Tongue (tissue), 2 donors: Measurements from ENCODE around the gene SLCO1B3. TPM values are rescaled to one million over a fixed set of nuclear protein-coding genes. Genes with fewer than 3 reads are reported as not detected.
"Not testable (repeated sequence)": the region's sequence is repeated elsewhere in the genome, so short reads cannot be mapped to it uniquely, and the experiment has no call there.

Experiments used
- DNase-seq: peaks from one replicate; pipeline ENCODE4 v3.0.0-alpha.2; 2015
- total RNA-seq: library from RNA; depleted of rRNA; stranded (reverse); fragments of >200 nt; gene quantifications from one replicate; pipeline ENCODE4 v1.2.3, GENCODE V29; 2014

The SLCO1B3 gene, protein sequence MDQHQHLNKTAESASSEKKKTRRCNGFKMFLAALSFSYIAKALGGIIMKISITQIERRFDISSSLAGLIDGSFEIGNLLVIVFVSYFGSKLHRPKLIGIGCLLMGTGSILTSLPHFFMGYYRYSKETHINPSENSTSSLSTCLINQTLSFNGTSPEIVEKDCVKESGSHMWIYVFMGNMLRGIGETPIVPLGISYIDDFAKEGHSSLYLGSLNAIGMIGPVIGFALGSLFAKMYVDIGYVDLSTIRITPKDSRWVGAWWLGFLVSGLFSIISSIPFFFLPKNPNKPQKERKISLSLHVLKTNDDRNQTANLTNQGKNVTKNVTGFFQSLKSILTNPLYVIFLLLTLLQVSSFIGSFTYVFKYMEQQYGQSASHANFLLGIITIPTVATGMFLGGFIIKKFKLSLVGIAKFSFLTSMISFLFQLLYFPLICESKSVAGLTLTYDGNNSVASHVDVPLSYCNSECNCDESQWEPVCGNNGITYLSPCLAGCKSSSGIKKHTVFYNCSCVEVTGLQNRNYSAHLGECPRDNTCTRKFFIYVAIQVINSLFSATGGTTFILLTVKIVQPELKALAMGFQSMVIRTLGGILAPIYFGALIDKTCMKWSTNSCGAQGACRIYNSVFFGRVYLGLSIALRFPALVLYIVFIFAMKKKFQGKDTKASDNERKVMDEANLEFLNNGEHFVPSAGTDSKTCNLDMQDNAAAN
- total RNA-seq, result 0.10 TPM

DNA sequence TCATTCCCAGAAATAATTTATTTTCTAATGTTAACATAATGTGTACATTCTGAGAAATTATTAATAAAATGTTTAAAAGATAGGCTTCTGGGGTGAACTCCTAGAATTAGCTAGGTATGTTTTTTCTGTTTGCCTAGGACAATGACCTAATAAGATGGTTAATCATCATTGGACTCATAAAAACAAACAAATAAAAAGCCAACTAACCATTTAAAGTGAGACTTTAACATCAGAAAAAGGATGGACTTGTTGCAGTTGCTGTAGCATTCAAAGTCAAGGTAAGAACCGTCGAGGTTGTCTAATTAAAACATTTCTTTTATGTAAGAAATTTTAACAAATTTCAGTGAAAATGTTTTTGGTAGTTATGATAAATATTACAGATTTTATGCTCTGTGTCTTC lies at the start of gene SLCO1B3:
SLCO1B3 (plus strand) TSS at position 219 of the 400 bp plus-strand sequence. CDS start 5,034 bp downstream, outside the sequence.
- no peak for DNase-seq

DNA sequence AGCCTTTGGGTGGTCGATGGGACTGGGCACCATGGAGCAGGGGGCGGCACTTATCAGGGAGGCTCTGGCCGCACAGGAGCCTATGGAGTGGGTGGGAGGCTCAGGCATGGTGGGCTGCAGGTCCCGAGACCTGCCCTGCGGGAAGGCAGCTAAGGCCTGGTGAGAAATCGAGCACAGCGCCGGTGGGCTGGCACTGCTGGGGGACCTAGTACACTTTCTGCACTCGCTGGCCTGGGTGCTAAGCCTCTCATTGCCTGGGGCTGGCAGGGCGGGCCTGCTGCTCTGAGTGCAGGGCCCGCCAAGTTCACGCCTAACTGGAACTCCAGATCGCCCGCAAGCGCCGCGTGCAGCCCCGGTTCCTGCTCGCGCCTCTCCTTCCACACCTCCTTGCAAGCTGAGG lies 33.1 kb upstream of the SLCO1B3 start:
- DNase-seq, result no peak

DNA sequence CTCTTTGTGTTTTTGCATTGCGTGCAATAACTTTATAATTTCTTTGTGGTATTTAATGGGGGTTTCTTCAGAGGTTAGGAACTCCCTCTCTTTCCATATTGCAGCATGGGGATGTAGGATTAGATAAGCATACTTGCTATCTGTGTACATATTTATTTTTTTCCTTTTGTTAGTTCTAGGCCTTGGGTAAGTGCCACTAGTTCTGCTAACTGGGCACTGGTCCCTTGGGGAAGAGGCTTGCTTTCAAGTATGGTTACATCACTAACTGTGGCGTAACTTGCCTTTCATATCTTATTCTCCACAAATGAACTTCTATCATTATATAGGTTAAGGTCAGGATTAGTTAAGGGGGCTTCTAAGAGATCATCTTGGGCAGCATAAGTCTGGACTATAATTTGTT lies 31.5 kb upstream of the SLCO1B3 start:
- DNase-seq, result no peak

DNA sequence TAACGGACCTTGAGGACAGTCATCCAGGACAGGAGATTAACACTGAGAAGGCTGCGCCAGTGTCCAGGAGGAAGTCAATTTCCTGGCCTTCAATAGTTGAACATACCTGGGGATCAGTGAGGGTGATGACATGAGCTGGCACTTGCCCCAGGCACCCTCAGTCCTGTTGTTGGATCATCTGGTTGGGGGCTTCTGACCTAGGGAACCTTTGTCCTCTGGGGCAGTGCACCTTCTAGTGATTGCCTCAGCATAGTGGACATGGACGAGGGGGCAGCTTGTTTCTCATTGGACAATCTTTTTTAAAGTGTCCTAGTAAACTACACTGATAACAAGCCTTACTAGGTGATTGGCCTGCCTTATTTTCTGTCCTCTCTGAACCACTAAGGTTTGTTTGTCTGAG lies 30.5 kb upstream of the SLCO1B3 start:
- DNase-seq, result not testable (repeated sequence)

DNA sequence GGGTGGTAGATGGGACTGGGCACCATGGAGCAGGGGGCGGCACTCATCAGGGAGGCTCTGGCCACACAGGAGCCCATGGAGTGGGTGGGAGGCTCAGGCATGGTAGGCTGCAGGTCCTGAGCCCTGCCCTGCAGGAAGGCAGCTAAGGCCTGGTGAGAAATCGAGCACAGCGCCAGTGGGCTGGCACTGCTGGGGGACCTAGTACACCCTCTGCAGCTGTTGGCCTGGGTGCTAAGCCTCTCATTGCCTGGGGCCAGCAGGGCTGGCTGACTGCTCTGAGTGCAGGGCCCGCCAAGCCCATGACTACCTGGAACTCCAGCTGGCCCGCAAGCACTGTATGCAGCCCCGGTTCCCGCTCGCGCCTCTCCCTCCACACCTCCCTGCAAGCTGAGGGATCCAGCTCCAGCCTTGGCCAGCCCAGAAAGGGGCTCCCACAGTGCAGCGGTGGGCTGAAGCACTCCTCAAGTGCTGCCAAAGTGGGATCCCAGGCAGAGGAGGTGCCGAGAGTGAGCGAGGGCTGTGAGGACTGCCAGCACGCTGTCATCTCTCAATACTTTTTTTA lies 26.6 kb upstream of the SLCO1B3 start:
- not testable (repeated sequence) for DNase-seq

DNA sequence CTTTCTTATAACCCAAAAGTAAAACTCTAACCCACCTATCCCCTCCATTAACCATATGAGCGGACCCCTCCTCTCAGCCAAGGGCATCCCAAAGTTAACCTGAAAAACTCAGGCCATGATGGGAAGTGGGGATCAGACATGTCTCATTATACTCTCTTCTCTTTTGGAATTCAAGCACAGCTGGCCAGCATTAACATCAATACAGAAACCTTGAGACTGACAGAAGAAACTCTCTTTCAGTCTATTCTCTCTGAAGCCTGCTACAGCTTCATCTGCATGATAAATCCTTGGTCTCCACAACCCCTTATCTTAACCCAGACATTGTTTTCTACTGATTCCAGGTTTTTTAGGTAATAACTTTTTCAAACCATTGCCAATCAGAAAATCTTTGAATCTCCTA lies 17.5 kb upstream of the SLCO1B3 start:
- DNase-seq, result no peak

DNA sequence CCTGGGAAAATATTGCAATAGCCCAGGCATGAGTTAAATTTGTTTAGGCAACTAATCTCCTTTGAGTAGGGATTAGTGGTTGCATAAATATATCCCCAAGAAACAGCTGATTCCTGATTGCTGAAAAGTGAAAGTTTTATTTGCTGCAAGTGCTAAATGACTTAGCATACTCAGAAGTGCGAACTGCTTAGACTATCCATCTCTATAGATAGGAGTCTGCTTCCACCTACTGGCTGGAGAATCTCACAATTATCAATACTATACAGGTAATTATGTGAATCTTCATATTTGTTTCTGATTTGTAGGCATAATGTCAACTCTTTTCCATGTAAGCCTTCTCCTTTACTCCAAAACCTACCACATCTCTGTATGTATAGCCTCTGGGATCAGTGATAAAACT lies 12.0 kb upstream of the SLCO1B3 start:
- peak; percentile 64 for DNase-seq

DNA sequence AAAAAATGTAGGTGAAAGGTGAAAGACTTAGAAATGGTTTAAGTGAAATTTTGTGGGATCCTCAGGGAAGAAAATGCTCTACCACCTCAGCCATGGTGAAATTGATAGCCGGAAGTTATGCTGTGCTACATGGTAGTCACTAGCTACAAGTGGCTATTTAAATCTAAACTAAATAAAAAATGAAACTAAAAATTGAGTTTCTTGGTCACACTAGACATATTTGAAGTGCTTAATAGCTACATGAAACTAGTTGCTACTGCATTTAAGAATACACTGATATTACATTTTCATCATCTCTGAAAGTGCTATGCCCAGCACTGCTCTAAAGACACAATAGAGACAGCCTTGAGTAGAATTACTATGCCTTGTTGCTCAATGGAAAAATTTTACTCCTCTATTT lies 10.3 kb upstream of the SLCO1B3 start:
- no peak for DNase-seq

DNA sequence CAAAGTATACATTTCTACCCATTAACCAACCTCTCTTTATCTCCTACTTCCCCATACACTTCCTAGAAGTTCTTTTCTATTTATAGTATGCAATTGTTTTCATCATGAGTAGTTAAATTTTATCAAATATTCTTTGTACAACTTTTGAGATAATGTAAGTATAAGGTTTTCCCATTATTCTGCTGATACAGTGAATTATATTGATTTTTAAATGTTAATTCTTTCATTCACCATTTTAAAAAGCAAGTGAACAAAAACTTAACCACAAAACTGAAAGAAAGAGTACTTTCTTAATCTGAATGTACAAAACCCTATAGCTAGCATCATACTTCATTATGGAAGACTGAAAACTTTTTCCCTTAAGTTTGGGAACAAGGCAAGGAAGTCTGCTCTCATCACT lies 9.5 kb upstream of the SLCO1B3 start:
- DNase-seq, result no peak

DNA sequence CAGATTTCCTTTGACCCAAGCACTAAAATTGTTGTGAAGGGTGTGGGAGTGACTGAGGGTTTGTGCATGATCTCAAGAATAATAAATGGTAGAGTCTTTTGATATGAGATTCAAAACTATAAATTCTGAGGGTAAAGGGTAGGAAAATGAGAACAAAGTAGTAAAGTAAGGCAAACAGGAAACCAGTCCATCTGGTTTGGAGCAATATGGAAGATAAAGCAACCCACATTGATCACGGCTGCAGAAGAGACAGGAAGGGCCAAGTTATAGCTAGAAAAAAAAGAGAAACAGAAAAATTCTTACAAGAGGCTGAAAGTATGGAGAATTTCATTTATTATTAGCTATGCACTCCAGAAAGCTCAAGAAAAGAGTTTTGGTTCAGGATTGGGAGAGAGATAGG lies 4.6 kb upstream of the SLCO1B3 start:
- no peak for DNase-seq

DNA sequence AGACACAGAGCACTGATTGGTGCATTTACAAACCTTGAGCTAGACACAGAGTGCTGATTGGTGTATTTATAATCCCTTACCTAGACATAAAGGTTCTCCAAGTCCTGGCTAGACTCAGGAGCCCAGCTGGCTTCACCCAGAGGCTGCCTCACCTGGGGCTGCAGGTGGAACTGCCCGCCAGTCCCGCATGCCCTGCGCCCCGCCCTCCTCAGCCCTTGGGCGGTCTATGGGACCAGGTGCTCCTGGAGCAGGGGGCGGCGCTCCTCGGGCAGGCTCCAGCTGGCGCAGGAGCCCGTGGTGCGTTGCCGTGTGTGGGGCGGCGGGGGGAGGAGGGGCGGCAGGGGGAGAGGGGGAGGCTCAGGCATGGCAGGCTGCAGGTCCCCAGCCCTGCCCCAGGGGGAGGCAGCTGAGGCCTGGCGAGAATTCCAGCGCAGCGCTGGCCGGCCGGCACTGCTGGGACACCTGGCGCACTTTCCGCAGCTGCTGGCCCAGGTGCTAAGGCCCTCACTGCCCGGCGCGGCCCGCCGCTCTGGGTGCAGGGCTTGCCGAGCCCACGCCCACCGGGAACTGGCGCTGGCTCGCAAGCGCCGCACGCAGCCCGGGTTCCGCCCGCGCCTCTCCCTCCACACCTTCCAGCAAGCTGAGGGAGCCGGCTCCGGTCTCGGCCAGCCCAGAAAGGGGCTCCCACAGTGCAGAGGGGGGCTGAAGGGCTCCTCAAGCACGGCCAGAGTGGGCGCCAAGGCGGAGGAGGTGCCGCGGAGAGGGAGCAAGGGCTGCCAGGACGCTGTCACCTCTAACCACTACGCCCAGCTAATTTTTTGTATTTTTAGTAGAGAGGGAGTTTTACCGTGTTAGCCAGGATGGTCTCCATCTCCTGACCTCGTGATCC lies 3.1 kb upstream of the SLCO1B3 start:
- DNase-seq, result no peak

DNA sequence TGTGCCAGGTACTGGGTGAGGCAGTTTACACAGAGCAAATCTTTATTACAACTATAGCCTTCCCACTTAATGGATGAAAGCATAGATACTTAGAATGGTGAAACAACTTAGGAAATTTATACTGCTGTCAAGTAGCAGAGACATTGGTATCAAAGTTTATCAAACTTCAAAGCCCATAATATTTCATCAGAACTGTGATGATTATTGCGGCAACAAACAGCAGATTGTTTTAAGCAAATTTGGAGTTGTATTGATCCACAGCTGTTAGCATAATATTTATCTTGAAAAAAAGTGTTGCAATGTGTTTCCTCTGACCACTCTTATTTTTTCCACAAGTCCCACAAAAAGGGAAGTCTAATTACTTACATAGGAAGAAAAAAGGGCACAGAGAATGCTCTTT lies 2.0 kb upstream of the SLCO1B3 start:
- no peak for DNase-seq

DNA sequence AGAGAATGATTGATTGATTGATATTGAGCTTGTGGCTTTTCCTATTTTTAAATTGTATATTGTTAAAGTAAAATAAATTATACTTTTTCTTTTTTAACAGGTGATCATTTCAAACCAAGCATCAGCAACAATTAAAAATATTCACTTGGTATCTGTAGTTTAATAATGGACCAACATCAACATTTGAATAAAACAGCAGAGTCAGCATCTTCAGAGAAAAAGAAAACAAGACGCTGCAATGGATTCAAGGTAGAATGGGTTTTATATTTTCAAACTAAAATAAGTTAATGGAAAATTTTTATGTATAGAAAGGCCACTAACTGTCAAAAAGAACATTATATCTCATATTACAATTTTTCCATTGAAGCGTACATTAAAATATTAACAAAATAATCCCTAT lies 5.1 kb downstream of the SLCO1B3 start:
- DNase-seq, result no peak

DNA sequence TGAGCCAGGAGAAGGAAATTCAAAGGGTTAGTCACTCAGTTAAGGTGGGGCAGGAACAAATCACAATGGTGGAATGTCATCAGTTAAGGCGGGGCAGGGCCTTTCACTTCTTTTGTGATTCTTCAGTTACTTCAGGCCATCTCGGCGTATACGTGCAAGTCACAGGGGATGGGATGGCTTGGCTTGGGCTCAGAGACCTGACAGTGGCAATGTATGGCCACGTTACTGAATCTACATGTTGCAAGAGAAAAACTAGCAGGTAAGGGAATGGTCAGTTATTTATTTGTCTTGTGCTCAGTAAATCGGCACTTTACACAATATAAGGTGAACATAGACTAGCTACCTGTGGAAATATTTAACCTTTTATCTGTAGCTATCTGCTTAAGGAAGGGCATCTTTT lies 11.9 kb downstream of the SLCO1B3 start:
- no peak for DNase-seq

DNA sequence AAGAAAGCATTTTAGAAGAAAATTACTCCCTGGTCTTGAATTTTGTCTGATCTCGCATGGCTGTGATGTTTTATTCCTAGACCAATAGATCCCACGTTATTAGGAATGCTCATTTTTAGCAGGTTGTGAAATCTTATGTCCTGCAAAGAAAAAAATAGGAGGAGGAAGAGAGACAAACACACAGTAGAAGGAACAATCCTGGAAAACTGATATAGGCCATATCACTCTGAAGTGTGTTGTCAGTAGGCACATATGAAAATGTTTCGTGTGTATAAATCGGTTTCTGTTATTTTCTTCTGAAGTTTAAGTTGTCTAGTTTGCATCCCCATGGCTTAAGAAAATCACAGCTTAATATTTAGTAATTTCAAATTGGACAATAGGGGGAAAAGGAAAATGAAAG lies 12.4 kb downstream of the SLCO1B3 start:
- DNase-seq, result no peak

DNA sequence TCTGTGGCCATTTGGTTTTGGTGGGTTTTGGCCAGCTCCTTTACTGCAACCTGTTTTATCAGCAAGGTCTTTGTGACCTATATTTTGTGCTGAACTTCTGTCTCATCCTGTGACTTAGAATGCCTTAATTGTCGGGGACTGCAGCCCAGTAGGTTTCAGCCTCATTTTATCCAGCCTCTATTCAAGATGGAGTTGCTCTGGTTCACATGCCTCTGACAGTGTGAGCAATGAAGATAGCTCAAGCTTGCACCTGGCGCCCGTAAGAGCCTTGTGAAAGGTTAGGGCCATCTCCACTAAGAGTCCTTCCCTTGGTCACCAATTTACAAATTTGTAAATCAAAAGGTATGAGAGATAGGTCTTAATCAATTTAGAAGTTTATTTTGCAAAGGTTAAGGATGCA lies 19.4 kb downstream of the SLCO1B3 start:
- DNase-seq, result no peak

DNA sequence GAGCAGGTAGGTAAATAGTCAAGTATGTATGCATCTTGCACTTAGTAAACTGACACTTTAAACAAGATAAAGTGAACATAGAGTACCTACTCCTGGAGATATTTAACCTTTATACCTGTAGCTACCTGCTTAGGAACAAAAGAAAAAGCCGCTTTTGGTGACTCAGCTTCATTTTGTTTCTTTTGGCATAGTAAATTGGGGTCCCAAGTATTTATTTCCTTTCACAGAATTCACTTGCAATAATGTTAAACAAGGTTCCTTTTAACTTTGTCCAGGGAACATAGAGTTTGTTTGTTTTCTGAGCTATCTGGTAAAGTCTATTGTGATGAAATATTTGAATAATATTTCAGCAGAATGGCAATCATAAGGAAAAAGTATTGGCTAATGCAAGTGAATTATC lies 20.0 kb downstream of the SLCO1B3 start:
- DNase-seq, result no peak

DNA sequence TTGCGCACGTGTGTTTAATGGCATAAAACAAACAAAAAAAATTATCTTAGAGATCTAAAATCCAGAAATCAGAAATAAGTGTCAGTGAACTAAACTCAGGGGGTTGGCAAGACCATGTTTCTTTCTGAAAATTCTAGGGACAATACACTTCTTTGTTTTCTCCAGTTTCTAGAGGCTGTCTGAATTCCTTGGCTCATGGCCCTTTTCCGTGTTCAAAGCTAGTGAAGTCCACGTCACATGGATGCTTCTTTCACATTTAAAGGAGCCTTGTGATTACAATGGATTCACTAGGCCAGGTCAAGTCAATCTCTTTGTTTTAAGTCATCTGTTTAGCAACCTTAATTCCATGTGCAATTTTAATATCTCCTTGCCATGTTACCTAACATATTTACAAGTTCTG lies 22.4 kb downstream of the SLCO1B3 start:
- DNase-seq, result peak; percentile 1

DNA sequence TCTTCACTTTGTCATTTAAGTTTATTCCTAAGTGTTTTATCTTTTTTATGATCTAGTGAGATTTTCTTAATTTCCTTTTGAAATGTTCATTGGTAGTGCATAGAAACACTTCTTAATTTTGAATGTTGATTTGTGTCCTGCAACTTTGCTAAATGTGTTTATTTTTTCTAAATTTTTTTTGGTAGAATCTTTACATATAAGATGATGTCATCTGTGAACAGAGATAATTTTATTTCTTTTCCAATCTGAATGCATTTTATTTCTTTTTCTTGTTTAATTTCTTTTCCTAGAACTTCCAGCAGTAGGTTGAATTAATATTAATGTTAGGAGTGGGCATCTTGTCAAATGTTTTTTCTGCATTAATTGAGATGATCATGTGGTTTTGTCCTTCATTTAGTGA lies 42.1 kb downstream of the SLCO1B3 start:
- no peak for DNase-seq

DNA sequence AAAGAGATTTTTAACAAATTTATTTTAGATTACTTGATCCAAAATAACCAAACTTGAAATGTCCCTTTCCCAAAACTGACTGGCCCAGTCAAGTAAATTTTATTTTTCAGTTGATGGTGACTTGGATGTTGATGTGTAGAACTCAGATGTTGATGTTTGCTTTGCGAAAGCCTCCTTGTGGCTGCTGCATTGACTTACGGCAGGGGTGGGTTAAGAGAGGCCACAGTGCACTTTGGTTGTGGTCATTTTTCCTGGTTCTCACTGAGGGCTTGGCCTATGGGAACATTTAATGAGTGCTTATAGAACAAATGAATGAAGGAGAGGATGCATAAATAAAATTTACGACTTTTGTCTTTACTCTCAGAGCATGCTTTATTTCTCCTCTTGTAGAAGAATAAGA lies 52.6 kb downstream of the SLCO1B3 start:
- DNase-seq, result no peak

DNA sequence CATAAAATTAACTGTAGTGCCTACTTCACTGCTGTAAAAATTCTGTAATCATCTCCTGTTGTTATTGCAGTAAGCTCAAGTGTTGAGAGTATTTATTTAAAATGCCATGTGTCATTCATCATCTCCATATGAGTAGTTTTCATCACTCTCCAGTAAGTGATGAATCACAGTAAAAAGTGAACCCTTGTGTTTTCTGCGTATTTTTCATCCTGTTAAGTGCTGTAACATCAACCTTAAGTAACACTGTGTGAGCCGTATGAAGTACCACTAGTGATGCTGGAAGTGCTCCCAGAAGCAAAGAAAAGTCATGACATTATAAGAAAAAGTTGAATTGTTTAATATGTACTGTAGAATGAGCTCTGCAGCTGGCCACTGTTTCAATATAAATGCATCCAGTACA lies 55.4 kb downstream of the SLCO1B3 start:
- peak; percentile 2 for DNase-seq

DNA sequence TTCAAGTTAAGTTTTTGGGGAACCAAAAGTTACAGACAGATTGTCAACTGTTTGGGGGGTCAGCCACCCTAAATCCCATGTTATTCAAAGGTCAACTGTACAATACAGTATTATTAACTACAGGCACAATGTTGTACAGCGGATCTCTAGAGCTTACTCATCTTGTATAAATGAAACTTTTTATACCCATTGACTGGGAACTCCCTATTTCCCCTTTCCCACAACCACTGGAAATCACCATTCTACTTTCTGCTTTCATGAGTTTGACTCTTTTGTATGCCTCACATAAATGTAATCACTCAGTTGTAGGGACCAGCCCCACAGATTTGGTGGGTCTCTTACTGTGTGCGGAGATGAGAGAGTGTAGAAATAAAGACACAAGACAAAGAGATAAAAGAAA lies 57.8 kb downstream of the SLCO1B3 start:
- no peak for DNase-seq

DNA sequence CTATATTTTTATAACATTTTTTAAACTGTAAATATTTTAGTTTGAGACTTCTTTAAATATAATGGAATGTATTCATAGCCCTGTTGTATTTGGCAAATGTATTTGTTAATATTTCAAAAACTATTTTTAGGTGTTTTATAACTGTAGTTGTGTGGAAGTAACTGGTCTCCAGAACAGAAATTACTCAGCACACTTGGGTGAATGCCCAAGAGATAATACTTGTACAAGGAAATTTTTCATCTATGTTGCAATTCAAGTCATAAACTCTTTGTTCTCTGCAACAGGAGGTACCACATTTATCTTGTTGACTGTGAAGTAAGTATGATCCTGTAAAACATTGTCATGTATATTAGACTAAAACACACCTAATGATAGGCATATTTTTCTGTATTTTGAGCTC lies 72.8 kb downstream of the SLCO1B3 start:
- DNase-seq, result no peak
